IMR-90 (cell line): Measurements from ENCODE around the gene SNX1. TPM values are rescaled to one million over a fixed set of nuclear protein-coding genes. Genes with fewer than 3 reads are reported as not detected.

Experiments used
- ATAC-seq: fragments of 200-7000 bp; cut with Tn5 transposase; 2 replicates; pipeline ENCODE4 v1.9.1; 2020; ENCODE audit warnings: low read depth, mild to moderate bottlenecking, moderate library complexity
- BruUV-seq: library from RNA; stranded (reverse); fragments of 400-500 nt; replicated peaks from 2 replicates; lab custom pipeline; 2021; lab: Mats Ljungman, UMichigan
- CTCF ChIA-PET: fragments of 300-600 bp; formaldehyde crosslinking; extraction: SDS; loops from one replicate; lab custom pipeline; 2021; ENCODE audit warnings: antibody characterized with exemption; lab: Yijun Ruan, JAX
- POLR2A ChIA-PET: fragments of 300-600 bp; sonication (Branson Sonifier 250); formaldehyde crosslinking; loops from one replicate; lab custom pipeline; 2022; ENCODE audit warnings: antibody characterized with exemption; ENCODE audit not compliant: unreplicated experiment; lab: Charles Lee
- DNase-seq: peaks from one replicate; pipeline ENCODE4 v3.0.0; 2013
- H2AFZ ChIP-seq: replicated peaks from 2 replicates; pipeline ENCODE3; 2013; ENCODE audit warnings: low read length, mild to moderate bottlenecking; ENCODE audit not compliant: poor library complexity
- H2AK5ac ChIP-seq: 2 replicates; pipeline ENCODE4 v1.6.1; 2013; ENCODE audit warnings: low read depth, low read length, inconsistent platforms
- H2AK9ac ChIP-seq: replicated peaks from 2 replicates; pipeline ENCODE3; 2013; ENCODE audit warnings: mild to moderate bottlenecking, low read depth, low read length, moderate library complexity; ENCODE audit not compliant: poor library complexity
- H2BK120ac ChIP-seq: 2 replicates; pipeline ENCODE4 v1.6.1; 2013; ENCODE audit warnings: low read depth, low read length, inconsistent platforms
- H2BK15ac ChIP-seq: 3 replicates; pipeline ENCODE4 v1.6.1; 2013; ENCODE audit warnings: low read depth, low read length, inconsistent platforms
- H2BK20ac ChIP-seq: 2 replicates; pipeline ENCODE4 v1.6.1; 2013; ENCODE audit warnings: low read depth, mild to moderate bottlenecking, inconsistent platforms, low read length, moderate library complexity
- H2BK5ac ChIP-seq: 2 replicates; pipeline ENCODE4 v1.6.1; 2013; ENCODE audit warnings: mild to moderate bottlenecking, low read depth, low read length, inconsistent platforms; ENCODE audit not compliant: poor library complexity, severe bottlenecking
- H3K14ac ChIP-seq: replicated peaks from 2 replicates; pipeline ENCODE4 v1.6.1; 2013; ENCODE audit warnings: low read depth, low read length, inconsistent platforms
- H3K18ac ChIP-seq: 2 replicates; pipeline ENCODE4 v1.6.1; 2013; ENCODE audit warnings: low read depth, low read length, control low read depth
- H3K23ac ChIP-seq: 2 replicates; pipeline ENCODE4 v1.6.1; 2013; ENCODE audit warnings: low read depth, low read length, inconsistent platforms
- H3K27ac ChIP-seq: 2 replicates; pipeline ENCODE4 v1.5.1; 2013; ENCODE audit warnings: mild to moderate bottlenecking, control low read depth, low read length; ENCODE audit not compliant: insufficient read depth
- H3K27me3 ChIP-seq: 2 replicates; pipeline ENCODE4 v1.6.1; 2013; ENCODE audit warnings: low read length; ENCODE audit not compliant: control insufficient read depth, insufficient read depth
- H3K36me3 ChIP-seq: 2 replicates; pipeline ENCODE4 v1.6.1; 2013; ENCODE audit warnings: low read length, mixed read lengths; ENCODE audit not compliant: control insufficient read depth, insufficient read depth
- H3K4ac ChIP-seq: 2 replicates; pipeline ENCODE4 v1.6.1; 2013; ENCODE audit warnings: low read depth, low read length, inconsistent platforms
- H3K4me1 ChIP-seq: 2 replicates; pipeline ENCODE4 v1.6.1; 2013; ENCODE audit warnings: low read length, mixed read lengths; ENCODE audit not compliant: control insufficient read depth, insufficient read depth
- H3K4me2 ChIP-seq: 2 replicates; pipeline ENCODE4 v1.6.1; 2013; ENCODE audit warnings: low read depth, mild to moderate bottlenecking, control low read depth, low read length, moderate library complexity
- H3K4me3 ChIP-seq: 2 replicates; pipeline ENCODE4 v1.5.1; 2013; ENCODE audit warnings: low read depth, mild to moderate bottlenecking, control low read depth, low read length, moderate library complexity; ENCODE audit not compliant: insufficient read depth
- H3K56ac ChIP-seq: 2 replicates; pipeline ENCODE4 v1.6.1; 2013; ENCODE audit warnings: low read length, inconsistent platforms; ENCODE audit not compliant: insufficient read depth; ENCODE audit errors: extremely low read depth
- H3K79me1 ChIP-seq, 2 experiments: 2 replicates each; pipeline ENCODE4 v1.6.1; 2013; ENCODE audit warnings: low read length in 2 of 2, inconsistent platforms in 1 of 2, low read depth in 1 of 2
- H3K9ac ChIP-seq: 2 replicates; pipeline ENCODE4 v1.6.1; 2013; ENCODE audit warnings: low read depth, low read length, control low read depth
- H3K9me1 ChIP-seq: 2 replicates; pipeline ENCODE4 v1.6.1; 2013; ENCODE audit warnings: low read length, inconsistent platforms; ENCODE audit not compliant: insufficient read depth
- H3K9me3 ChIP-seq: 2 replicates; pipeline ENCODE4 v1.6.1; 2013; ENCODE audit warnings: low read length; ENCODE audit not compliant: control insufficient read depth, insufficient read depth
- H4K20me1 ChIP-seq: 2 replicates; pipeline ENCODE4 v1.6.1; 2013; ENCODE audit warnings: low read length, inconsistent platforms; ENCODE audit not compliant: insufficient read depth
- H4K5ac ChIP-seq: 2 replicates; pipeline ENCODE4 v1.6.1; 2013; ENCODE audit warnings: mild to moderate bottlenecking, low read depth, low read length, control low read depth
- H4K8ac ChIP-seq, 2 experiments: 2 replicates each; pipeline ENCODE4 v1.6.1; 2013; ENCODE audit warnings: low read depth in 2 of 2, low read length in 2 of 2, control low read depth in 1 of 2, inconsistent platforms in 1 of 2
- H4K91ac ChIP-seq: 2 replicates; pipeline ENCODE4 v1.6.1; 2013; ENCODE audit warnings: low read depth, low read length, inconsistent platforms; ENCODE audit not compliant: insufficient read depth
- CTCF ChIP-seq: conservative IDR thresholded peaks from 2 replicates; pipeline ENCODE4 v1.5.1; 2012; ENCODE audit warnings: mild to moderate bottlenecking, low read depth, low read length, improper control_type of control experiment
- RCOR1 ChIP-seq: IDR thresholded peaks from 2 replicates; pipeline ENCODE4 v1.6.1; 2012; ENCODE audit warnings: mild to moderate bottlenecking, low read length, improper control_type of control experiment; ENCODE audit not compliant: insufficient replicate concordance
- dilution Hi-C: fragments of 300-500 bp; cut with HindIII; formaldehyde crosslinking; loops from one replicate; pipeline ENCODE4 v1.14.3; 2018; ENCODE audit warnings: low sequenced_read_pairs; ENCODE audit not compliant: unreplicated experiment
- in situ Hi-C: fragments of 300-500 bp; cut with MboI; formaldehyde crosslinking; loops from 3 replicates; pipeline ENCODE4 v1.14.3; 2019; ENCODE audit warnings: low sequenced_read_pairs, inconsistent platforms, mixed read lengths
- intact Hi-C: fragments of 100-400 bp; cut with micrococcal nuclease; formaldehyde crosslinking; loops from 2 replicates; pipeline ENCODE4 v1.10.0; 2022
- polyA plus RNA-seq, 3 experiments: library from polyadenylated mRNA; depleted of rRNA; stranded (reverse); fragments of >200 nt; gene quantifications; 2 replicates each; pipeline ENCODE4 v1.2.3, GENCODE V29; 2012; ENCODE audit warnings: low replicate concordance in 1 of 3
- total RNA-seq: library from RNA; depleted of rRNA; stranded (reverse); fragments of >200 nt; gene quantifications from 2 replicates; pipeline ENCODE4 v1.2.3, GENCODE V29; 2012

SNX1 gene
- total and polyA plus RNA-seq, 2 of the 4 experiments (the other 2 are of a cell fraction) = 35.3 to 72.3 TPM

- peak overlapping the region; percentile 29; the same call in 1 of the 2 replicates for H3K14ac ChIP-seq
- ChIA-PET POLR2A (interaction anchor here (0.5 kb wide), 1 partner anchor 1067 kb away, joined by 3 read pairs; no protein-coding TSS in a partner anchor), CTCF (no interaction called here)
- H3K9me3 ChIP-seq = no peaks in the 10 kb centered on the region
- H3K79me1 ChIP-seq = no peaks in the 10 kb centered on the region
- no peak overlapping the region for H2BK120ac ChIP-seq
- H3K4ac ChIP-seq = no peak overlapping the region
- ATAC-seq (no peak), DNase-seq (no peak)
- H3K27ac ChIP-seq = no peak overlapping the region
- H3K27me3 ChIP-seq = peaks cover 15% of the 10 kb centered on the region
- H4K5ac ChIP-seq = no peak overlapping the region
- H2BK5ac ChIP-seq = no peak overlapping the region
- no peak overlapping the region for H3K23ac ChIP-seq
- no peak overlapping the region for H4K91ac ChIP-seq
- no peak overlapping the region for H3K18ac ChIP-seq
- H4K8ac ChIP-seq = no peak overlapping the region
- H3K4me1 ChIP-seq = peaks cover 2% of the 10 kb centered on the region; the same call in 1 of the 2 replicates
- no peak overlapping the region for H2AK5ac ChIP-seq
- no TSS peak for BruUV-seq
- no peak overlapping the region for H3K4me3 ChIP-seq
- peaks cover 6% of the 10 kb centered on the region for H3K36me3 ChIP-seq
- H2AK9ac ChIP-seq = no peak overlapping the region
- H3K9ac ChIP-seq = no peak overlapping the region
- H3K56ac ChIP-seq = no peak overlapping the region
- H2AFZ ChIP-seq = no peak overlapping the region
- in situ Hi-C loops (no loop called here), intact Hi-C loops (loop anchor here (5.0 kb wide), 1 partner anchor 37 kb away; no protein-coding TSS in a partner anchor), dilution Hi-C loops (no loop called here)
- H3K9me1 ChIP-seq = peaks cover 6% of the 10 kb centered on the region; the same call in 1 of the 2 replicates
- no peak overlapping the region for H3K4me2 ChIP-seq
- H2BK15ac ChIP-seq = no peak overlapping the region
- peaks cover 9% of the 10 kb centered on the region for H4K20me1 ChIP-seq
- no peak overlapping the region for H2BK20ac ChIP-seq
- 0 out of 2 replicates have a peak, but pooled peaks have one; percentile 19 for TF ChIP-seq CTCF
- no peak for TF ChIP-seq RCOR1
Observed at GRCh38 chr15:64149424-64149823, 53.6 kb downstream of the SNX1 start.
